RWPE2 (cell line): Measurements from ENCODE around the gene ESPN.

Experiments
- ATAC-seq: fragments of 200-7000 bp; cut with Tn5 transposase; 3 replicates; pipeline ENCODE4 v1.9.1; 2021; ENCODE audit warnings: low read depth
- DNase-seq: peaks from one replicate; pipeline ENCODE4 v3.0.0-alpha.2; 2020; ENCODE audit warnings: low spot score
- H3K27ac ChIP-seq: fragments of 450-650 bp; 2 replicates; pipeline ENCODE4 v1.5.1; 2017; ENCODE audit warnings: mild to moderate bottlenecking; ENCODE audit not compliant: poor library complexity, severe bottlenecking
- H3K27me3 ChIP-seq: fragments of 250-450 bp; sonication (Bioruptor Pico); 2 replicates; pipeline ENCODE4 v1.5.1; 2021; ENCODE audit warnings: mild to moderate bottlenecking, moderate library complexity; ENCODE audit not compliant: insufficient read depth, poor library complexity, severe bottlenecking
- H3K36me3 ChIP-seq: fragments of 250-450 bp; sonication (Bioruptor Pico); 2 replicates; pipeline ENCODE4 v1.5.1; 2020; ENCODE audit warnings: low read depth, mild to moderate bottlenecking, moderate library complexity
- H3K4me1 ChIP-seq: fragments of 250-450 bp; sonication (Bioruptor Pico); 2 replicates; pipeline ENCODE4 v1.5.1; 2021; ENCODE audit warnings: mild to moderate bottlenecking, moderate library complexity; ENCODE audit not compliant: insufficient read depth, poor library complexity, severe bottlenecking
- H3K4me3 ChIP-seq: fragments of 250-450 bp; sonication (Bioruptor Pico); 2 replicates; pipeline ENCODE4 v1.5.1; 2021; ENCODE audit warnings: mild to moderate bottlenecking, moderate library complexity; ENCODE audit not compliant: severe bottlenecking
- H3K9me3 ChIP-seq: fragments of 250-450 bp; sonication (Bioruptor Pico); 2 replicates; pipeline ENCODE4 v1.5.1; 2021; ENCODE audit warnings: mild to moderate bottlenecking, moderate library complexity; ENCODE audit not compliant: severe bottlenecking
- TF ChIP-seq, protein P1 (sequence below): fragments of 450-650 bp; IDR thresholded peaks from one replicate; pipeline ENCODE4 v1.5.1; 2017; ENCODE audit warnings: mild to moderate bottlenecking, moderate library complexity; ENCODE audit not compliant: poor library complexity, severe bottlenecking

Gene ESPN

DNA sequence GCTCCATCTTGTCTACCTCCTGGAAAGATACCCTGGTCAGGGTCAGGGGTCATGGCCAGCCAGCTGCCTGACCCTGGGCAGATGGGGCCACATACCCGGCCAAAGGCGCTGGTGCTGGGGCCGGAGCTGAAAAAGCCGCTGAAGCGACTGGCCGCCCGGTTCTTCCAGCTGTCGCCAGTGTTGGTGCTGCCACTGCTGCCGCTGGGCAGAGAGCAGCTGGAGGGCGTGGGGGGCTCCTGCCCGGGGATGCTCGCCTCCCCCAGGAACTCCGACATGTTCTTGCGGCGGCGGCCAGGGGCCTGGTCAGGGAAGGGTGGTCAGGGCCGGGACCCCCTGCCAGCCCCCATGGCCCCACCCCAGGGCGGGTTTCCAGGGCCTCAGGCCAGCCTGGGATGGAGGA lies 48.6 kb downstream of the ESPN start:
- Histone ChIP-seq H3K9me3 (no peaks in the 10 kb centered on the region), H3K27ac (no peak overlapping the region), H3K4me3 (no peak overlapping the region), H3K36me3 (peaks cover 71% of the 10 kb centered on the region), H3K27me3 (no peaks in the 10 kb centered on the region), H3K4me1 (peaks cover 4% of the 10 kb centered on the region)
- no peak for ATAC-seq
- no peak for DNase-seq
- TF ChIP-seq, protein P1, sequence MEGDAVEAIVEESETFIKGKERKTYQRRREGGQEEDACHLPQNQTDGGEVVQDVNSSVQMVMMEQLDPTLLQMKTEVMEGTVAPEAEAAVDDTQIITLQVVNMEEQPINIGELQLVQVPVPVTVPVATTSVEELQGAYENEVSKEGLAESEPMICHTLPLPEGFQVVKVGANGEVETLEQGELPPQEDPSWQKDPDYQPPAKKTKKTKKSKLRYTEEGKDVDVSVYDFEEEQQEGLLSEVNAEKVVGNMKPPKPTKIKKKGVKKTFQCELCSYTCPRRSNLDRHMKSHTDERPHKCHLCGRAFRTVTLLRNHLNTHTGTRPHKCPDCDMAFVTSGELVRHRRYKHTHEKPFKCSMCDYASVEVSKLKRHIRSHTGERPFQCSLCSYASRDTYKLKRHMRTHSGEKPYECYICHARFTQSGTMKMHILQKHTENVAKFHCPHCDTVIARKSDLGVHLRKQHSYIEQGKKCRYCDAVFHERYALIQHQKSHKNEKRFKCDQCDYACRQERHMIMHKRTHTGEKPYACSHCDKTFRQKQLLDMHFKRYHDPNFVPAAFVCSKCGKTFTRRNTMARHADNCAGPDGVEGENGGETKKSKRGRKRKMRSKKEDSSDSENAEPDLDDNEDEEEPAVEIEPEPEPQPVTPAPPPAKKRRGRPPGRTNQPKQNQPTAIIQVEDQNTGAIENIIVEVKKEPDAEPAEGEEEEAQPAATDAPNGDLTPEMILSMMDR = no peak

DNA sequence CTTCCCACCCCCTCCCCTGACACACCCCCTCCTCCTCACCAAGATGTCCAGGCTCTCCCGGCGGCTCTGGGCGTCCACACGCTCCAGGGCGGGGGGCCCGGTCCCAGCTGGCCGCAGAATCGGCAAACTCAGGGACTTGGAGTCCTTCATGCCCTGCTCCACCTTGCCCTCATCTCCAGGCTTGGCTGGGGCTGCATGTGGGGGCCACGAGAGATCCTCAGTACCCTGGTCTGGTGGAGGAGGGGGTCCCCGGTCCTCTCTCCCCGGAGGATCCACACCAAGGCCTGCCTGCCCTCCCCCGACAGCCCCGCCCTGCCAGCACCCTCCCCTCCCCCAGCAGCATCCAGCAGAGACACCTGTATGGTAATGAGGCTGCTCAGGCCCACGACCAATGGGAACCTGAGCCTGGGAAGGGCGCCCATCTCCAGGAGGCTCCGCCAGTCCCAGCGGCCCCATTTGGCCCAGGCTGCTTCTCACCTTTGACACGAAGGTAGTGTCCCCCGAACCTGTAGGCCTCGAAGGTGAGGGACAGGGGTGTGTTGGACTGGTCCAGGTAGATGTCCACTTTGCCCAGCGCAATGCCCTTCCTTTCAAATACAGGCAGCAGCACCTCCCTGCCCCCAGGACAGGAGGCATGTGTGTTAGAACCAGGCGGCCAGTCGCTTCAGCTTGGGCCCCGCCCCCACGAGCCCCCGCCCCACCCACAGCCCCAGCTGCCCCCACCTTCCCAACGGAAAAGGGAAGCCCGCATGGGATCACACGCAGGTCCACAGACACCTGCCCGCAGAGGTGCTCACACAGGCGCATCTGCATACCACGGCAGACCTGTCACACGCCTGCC lies 49.6 kb downstream of the ESPN start:
- Histone ChIP-seq H3K4me3 (no peak overlapping the region), H3K27ac (no peak overlapping the region), H3K27me3 (no peaks in the 10 kb centered on the region), H3K36me3 (peaks cover 67% of the 10 kb centered on the region), H3K9me3 (no peaks in the 10 kb centered on the region), H3K4me1 (peaks cover 4% of the 10 kb centered on the region)
- no peak for ATAC-seq
- TF ChIP-seq, protein P1 = no peak
- DNase-seq = no peak

DNA sequence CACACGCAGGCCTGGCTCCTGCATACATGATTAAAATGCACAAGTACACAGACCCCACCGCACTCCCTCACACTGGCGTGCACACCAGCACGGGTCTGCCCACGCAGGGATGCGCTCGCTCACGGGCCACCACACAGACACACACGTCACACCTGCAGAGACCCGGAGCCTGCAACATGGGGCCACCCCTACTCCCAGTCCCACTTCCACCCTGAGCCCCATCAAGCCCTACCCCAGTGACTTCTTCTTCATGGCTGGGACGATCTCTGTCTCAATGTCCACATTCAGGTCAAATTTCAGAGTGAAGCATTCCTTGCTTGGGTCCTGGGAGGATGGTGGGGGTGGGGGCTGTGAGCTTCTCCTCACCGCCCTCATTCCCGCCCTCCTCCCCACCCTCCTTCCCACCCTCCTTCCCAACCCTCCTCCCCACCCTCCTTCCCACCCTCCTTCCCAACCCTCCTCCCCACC lies 50.3 kb downstream of the ESPN start:
- ATAC-seq = no peak
- peaks cover 61% of the 10 kb centered on the region for H3K36me3 ChIP-seq

DNA sequence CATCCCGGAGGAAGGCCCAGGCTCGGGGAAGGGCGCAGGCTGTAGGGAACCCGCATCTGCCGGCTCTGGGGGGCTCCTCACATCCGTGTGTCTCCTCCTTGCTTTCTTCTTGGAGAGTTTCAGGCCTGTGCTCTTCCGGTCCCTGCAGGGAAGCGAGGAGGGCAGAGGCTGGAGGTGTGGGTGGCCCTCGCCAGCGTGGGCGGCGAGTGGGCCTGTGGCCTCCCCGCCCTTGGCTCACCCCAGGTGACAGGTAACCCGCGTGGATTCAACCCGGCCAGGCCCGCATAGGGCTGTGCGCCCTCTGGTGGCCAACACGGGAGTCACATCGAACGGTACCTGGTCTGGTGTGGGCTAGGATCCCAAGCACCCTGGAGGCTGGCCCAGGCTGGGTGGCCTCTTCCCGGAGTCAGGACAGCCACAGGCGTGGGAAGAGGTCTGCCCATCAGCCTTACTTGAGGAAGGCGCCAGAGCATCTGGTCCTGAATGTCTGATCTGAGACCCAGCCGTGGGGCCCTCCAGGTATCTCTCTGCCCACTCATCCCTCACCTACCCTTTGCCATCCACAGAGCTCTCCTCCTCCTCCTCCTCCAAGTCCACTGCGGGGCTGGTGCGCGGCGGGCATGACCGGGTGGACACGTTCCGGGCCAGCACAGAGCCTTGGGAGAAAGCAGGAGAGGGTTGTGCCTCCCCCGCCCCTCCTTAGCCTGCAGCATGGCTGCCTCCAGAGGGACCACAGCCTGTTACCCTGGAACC lies 51.0 kb downstream of the ESPN start:
- ATAC-seq (peak; percentile 68), DNase-seq (no peak)
- no peak overlapping the region for H3K27ac ChIP-seq
- no peak overlapping the region for H3K4me3 ChIP-seq
- H3K27me3 ChIP-seq = no peaks in the 10 kb centered on the region
- TF ChIP-seq, protein P1 = peak; percentile 92
- peaks cover 54% of the 10 kb centered on the region for H3K36me3 ChIP-seq
- H3K9me3 ChIP-seq = no peaks in the 10 kb centered on the region
- peaks cover 4% of the 10 kb centered on the region for H3K4me1 ChIP-seq

More for the DNA sequence above, 50.3 kb downstream of the ESPN start:
- H3K4me3 ChIP-seq = no peak overlapping the region
- no peak overlapping the region for H3K27ac ChIP-seq
- H3K27me3 ChIP-seq = no peaks in the 10 kb centered on the region
- no peak for DNase-seq
- TF ChIP-seq, protein P1 = no peak
- H3K9me3 ChIP-seq = no peaks in the 10 kb centered on the region
- H3K4me1 ChIP-seq = peaks cover 4% of the 10 kb centered on the region
